NCI-H1930 (cell line): ENCODE data around the gene SKAP2.
A peak's percentile ranks its signal among the peaks of the same experiment; 100 is the strongest.

ENCODE experiments used
- DNase-seq, 2 experiments: peaks; one replicate each; lab custom pipeline; 2025; lab: John Stamatoyannopoulos, UW

The SKAP2 gene

GRCh38 chr7:26664735-26665416 is 199.5 kb downstream of the SKAP2 start:
- no peak for DNase-seq

- no peak for DNase-seq
These were observed 200.1 kb downstream of the SKAP2 start for GRCh38 chr7:26664274-26664673.

GRCh38 chr7:26663874-26664273 is 200.5 kb downstream of the SKAP2 start:
- DNase-seq: no peak

DNA sequence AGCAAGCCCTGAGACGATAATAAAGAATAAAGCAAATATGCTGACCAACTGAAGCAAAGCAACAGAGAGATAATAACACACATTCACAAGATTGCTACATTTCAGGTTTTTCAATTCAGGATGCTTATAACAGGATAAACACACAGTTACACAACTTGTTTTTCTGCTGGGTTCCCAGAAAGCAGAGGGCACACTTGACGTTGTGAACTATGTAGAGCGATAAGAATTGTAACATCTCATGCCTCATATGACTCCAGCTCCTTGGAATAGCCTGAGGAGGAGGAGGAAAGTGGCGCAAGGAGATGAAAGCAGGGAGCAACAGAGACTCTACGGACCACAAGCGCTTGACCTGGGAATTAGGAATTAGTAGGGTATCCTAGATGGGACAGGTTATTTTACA is 201.7 kb downstream of the SKAP2 start:
- no peak for DNase-seq

GRCh38 chr7:26659121-26659520 is 205.3 kb downstream of the SKAP2 start:
- peak; percentile 43 to 55 for DNase-seq

DNA sequence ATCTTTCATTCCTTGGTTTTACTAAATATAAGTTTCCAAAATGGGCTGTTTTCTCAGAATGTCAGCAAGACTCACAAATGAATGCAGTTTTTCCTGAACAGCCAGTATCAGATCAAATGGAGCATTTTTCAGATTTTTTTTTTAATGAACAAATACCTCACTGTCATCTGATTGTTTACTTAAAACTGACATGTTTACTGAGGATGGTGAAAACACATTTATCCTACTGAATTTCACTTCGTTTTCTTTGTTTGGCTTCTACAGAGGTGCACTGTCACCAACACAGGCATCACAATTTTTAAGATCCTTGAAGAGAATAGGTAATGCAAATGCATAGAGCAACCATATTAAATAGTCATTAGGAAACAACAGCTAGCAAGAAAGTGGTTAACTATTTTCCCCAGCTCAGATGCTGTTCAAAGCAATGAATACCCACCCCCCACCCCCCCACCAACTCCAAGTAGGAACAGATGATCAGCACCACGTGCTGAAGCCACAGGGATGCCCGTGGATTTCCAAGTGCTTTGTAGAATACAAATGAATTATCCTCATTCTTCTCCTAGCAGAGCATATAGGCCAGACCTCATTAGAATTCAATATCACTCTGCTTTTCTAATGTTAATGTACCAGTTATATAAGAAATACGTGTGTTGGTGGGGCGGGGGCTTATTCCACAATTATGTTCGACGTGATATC is 205.9 kb downstream of the SKAP2 start:
- peak; percentile 73 to 78 for DNase-seq

GRCh38 chr7:26657686-26658388 is 206.6 kb downstream of the SKAP2 start:
- peak; percentile 87 to 92 for DNase-seq

GRCh38 chr7:26657206-26657641 is 207.2 kb downstream of the SKAP2 start:
- no peak for DNase-seq

DNA sequence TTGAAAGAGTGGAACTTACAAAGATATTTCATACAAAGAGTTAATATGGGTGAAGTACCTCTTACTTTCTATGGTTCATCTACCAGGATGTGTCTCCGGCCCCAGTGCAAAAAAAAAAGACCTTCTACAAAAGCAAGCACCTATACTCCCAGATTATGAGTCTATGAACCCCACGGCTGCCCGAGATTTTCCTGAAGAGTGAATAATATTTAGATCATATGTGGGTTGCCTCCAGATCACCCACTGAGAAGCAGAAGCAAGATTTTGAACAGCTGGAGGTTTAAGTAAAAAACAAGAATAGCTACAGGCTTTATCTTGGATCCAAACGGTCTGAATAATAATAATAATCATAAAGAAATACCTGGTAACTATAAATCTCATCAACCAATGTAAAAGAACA is 207.7 kb downstream of the SKAP2 start:
- DNase-seq: no peak

GRCh38 chr7:26655781-26656180 is 208.6 kb downstream of the SKAP2 start:
- DNase-seq: no peak

GRCh38 chr7:26653430-26654399 is 210.7 kb downstream of the SKAP2 start:
- no peak for DNase-seq

- no peak for DNase-seq
These were observed 211.8 kb downstream of the SKAP2 start for GRCh38 chr7:26652401-26653100.

DNA sequence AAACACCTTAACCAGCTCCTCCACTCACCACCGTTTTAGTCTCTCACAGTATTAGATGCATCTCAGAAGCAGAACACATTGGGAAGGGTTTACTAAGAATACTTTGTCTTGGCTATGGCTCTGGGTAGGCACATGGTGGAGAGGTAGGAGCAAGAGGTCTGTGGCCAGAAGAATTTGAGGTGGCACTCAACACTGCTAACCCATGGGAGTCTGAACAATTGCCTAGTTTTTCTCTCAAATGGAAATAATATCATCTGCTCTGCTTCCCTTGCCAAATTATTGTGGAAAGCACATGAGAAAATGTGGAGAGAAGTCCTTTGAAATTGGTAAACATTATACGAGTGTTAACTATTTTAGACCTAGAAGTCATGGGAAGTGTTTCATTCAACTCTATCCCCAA is 214.3 kb downstream of the SKAP2 start:
- no peak for DNase-seq

DNA sequence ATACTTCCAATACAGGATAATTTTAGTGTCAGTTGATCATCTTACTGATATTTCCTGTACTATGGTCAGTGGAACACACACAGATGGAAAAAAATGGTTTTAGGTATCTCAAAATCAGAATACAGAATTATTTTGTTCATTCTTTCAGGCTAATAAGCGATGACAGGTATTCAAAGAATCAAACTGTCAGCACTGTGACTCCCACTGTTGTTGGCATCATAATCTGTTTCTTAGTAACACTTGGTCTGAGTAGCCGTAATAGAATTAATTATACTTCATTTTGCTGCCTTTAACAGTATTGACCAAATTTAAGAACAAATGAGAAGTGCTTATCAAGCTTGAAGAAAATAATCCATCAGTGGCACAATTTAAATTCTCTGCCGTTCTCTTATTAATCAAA is 215.0 kb downstream of the SKAP2 start:
- no peak for DNase-seq

GRCh38 chr7:26648554-26648953 is 215.8 kb downstream of the SKAP2 start:
- no peak for DNase-seq

DNA sequence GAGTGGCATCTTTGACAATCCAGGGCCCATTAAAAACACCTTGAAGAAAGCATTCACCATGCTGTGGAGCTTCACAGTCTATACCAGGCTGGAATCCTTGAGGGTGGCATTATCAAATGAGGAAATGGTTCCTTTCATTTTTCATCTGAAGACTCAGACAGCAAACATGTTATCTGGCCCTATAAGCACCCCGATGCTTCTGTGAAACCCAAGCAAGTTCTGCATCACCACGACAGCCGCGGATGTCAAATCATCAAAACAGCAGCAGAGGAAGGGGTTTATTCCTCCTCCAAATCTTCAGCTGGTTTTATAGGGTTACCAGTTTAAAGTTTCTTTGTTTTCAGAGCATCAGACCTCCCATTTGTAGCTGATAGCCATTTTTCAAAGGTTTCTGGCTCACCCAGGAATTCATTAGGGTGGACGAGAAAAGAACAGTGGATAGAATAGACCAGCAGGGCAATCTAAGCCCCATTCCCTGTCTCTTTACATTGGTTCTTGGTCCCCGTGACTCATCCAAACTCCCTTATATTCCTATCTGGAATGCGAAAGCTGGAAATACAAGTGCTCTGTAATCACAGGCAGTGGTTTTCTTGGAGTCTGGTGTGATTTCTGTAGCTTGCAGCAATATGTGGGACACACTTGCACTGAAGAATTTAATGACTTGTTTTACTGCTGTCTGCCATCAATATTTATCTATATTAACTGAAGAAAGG is 217.9 kb downstream of the SKAP2 start:
- DNase-seq: no peak

DNA sequence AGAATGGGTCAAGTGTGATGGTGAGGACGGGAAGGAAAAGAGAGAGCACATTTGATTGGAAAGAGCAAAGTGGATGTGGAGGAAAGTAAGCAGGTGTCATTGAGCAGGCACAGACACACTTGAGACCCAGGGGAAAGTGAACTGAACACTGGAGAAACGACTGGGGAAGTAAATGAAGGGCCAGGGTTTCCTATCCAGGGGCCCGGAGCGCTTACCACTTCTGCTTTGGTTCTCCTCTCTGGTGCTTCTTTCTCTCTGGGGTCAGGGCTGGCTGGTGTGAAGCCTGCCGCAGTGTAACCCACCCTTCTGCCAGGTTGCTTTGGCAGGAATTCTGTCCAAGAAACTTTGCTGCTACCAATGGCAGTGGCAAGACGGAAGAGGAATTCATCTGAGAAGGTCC is 219.3 kb downstream of the SKAP2 start:
- DNase-seq: no peak

DNA sequence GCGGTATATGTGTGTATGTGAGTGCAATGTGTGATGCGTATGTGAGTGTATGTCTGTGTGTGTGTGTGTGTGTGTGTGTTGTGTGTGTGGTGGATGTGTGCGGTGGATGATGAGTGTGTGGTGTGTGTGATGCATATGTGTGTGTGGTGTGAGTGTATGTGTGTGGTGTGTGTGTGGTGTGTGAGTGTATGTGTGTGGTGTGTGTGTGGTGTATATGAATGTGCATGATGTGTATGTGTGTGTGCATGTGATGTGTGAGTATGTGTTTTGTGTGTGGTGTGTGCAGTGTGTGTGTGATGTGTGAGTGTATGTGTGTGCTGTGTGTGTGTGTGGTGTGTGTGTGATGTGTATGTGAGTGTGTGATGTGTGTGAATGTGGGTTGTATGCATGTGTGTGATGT is 222.0 kb downstream of the SKAP2 start:
- no peak for DNase-seq

GRCh38 chr7:26639695-26640094 is 224.7 kb downstream of the SKAP2 start:
- DNase-seq: no peak

DNA sequence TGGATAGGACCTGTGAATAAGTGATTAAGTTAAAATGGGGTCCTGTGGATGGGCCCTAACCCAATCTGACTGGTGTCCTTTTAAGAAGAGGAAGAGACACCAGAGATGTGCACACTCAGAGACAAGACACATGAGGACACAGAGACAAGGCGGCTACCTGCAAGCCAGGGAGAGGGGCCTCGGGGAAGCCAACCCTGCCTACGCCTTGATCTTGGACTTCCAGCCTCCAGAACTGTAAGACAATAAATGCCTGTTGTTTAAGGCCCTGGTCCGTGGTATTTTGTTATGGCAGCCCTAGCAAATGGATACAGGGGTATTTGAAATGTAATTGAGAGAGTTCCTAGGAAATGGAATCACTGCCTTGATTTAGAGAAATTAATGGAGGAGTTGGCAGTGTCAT is 225.3 kb downstream of the SKAP2 start:
- no peak for DNase-seq

- no peak for DNase-seq
These were observed 226.2 kb downstream of the SKAP2 start for GRCh38 chr7:26638140-26638539.
